HL-60 (cell line): ENCODE results near the gene PBXIP1.

ENCODE experiments used
- GABPA ChIP-seq: IDR thresholded peaks from 2 replicates; pipeline ENCODE4 v1.6.1; 2012; ENCODE audit warnings: low read depth
- POLR2AphosphoS5 ChIP-seq: IDR thresholded peaks from 2 replicates; pipeline ENCODE4 v1.6.1; 2012; ENCODE audit warnings: low read depth
- SPI1 ChIP-seq: IDR thresholded peaks from 2 replicates; pipeline ENCODE4 v1.6.1; 2012; ENCODE audit warnings: low read depth, mild to moderate bottlenecking, borderline replicate concordance
- TF ChIP-seq, protein P1 (sequence below): IDR thresholded peaks from one replicate; pipeline ENCODE4 v1.5.1; 2011; ENCODE audit warnings: low read length, control low read depth, inconsistent platforms; ENCODE audit not compliant: insufficient read depth
- TF ChIP-seq, protein P2 (sequence below): IDR thresholded peaks from 2 replicates; pipeline ENCODE4 v1.6.1; 2012; ENCODE audit warnings: low read depth; ENCODE audit not compliant: insufficient replicate concordance

DNA sequence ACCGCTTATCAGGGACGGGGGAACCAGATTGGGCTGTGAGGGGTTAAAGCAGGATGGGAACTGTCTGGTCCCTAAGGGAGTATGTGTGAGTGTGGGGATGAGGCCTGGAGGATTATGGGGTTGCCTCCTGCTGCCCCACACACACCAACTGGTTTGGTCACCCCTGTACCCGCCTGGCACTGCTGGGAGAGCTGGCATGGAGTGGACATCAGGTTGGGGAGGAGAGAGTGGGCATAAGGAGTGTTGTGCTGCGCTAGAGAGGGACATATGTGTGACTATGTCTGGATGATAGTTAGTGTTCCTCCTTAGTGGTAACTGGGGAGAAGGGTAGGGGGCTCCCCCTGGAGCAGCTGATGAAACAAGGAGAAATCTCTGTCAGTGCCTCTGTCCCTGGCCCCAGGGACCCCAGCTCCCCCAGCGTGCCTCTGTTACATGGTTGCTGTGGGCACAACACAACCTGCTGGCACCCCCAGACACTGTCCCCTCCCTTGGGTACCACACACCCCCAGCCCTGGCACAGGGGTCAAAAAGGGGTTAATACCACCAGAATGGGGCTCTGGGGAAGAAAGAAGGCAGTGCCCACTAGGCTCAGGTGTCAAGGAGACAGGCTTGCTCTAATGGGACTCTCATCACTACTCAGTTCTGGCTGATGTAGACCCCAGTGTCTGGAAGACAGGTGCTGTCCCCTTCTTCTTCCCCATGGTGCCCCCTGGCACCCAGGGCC is 48.6 kb upstream of the PBXIP1 start:
- TF ChIP-seq, protein P1, sequence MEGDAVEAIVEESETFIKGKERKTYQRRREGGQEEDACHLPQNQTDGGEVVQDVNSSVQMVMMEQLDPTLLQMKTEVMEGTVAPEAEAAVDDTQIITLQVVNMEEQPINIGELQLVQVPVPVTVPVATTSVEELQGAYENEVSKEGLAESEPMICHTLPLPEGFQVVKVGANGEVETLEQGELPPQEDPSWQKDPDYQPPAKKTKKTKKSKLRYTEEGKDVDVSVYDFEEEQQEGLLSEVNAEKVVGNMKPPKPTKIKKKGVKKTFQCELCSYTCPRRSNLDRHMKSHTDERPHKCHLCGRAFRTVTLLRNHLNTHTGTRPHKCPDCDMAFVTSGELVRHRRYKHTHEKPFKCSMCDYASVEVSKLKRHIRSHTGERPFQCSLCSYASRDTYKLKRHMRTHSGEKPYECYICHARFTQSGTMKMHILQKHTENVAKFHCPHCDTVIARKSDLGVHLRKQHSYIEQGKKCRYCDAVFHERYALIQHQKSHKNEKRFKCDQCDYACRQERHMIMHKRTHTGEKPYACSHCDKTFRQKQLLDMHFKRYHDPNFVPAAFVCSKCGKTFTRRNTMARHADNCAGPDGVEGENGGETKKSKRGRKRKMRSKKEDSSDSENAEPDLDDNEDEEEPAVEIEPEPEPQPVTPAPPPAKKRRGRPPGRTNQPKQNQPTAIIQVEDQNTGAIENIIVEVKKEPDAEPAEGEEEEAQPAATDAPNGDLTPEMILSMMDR: no peak
- no peak for TF ChIP-seq GABPA
- TF ChIP-seq POLR2AphosphoS5: no peak; the same call in 1 of the 2 replicates
- TF ChIP-seq, protein P2, sequence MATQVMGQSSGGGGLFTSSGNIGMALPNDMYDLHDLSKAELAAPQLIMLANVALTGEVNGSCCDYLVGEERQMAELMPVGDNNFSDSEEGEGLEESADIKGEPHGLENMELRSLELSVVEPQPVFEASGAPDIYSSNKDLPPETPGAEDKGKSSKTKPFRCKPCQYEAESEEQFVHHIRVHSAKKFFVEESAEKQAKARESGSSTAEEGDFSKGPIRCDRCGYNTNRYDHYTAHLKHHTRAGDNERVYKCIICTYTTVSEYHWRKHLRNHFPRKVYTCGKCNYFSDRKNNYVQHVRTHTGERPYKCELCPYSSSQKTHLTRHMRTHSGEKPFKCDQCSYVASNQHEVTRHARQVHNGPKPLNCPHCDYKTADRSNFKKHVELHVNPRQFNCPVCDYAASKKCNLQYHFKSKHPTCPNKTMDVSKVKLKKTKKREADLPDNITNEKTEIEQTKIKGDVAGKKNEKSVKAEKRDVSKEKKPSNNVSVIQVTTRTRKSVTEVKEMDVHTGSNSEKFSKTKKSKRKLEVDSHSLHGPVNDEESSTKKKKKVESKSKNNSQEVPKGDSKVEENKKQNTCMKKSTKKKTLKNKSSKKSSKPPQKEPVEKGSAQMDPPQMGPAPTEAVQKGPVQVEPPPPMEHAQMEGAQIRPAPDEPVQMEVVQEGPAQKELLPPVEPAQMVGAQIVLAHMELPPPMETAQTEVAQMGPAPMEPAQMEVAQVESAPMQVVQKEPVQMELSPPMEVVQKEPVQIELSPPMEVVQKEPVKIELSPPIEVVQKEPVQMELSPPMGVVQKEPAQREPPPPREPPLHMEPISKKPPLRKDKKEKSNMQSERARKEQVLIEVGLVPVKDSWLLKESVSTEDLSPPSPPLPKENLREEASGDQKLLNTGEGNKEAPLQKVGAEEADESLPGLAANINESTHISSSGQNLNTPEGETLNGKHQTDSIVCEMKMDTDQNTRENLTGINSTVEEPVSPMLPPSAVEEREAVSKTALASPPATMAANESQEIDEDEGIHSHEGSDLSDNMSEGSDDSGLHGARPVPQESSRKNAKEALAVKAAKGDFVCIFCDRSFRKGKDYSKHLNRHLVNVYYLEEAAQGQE: no peak
- no peak for TF ChIP-seq SPI1
